WTC11 (cell line): ENCODE measurements around the gene CLTRN. TPM values are rescaled to one million over a fixed set of nuclear protein-coding genes. Genes with fewer than 3 reads are reported as not detected.

ENCODE experiments used
- ATAC-seq: fragments of 200-7000 bp; cut with Tn5 transposase; 2 replicates; pipeline ENCODE4 v1.10.0; 2021; ENCODE audit warnings: mild to moderate bottlenecking, moderate library complexity
- CTCF ChIA-PET: fragments of 300-600 bp; sonication (Branson Sonifier 250); formaldehyde crosslinking; loops from one replicate; lab custom pipeline; 2021; ENCODE audit warnings: antibody characterized with exemption; lab: Charles Lee
- POLR2A ChIA-PET: fragments of 350-600 bp; sonication (Branson Sonifier 250); formaldehyde crosslinking; loops from one replicate; lab custom pipeline; 2021; ENCODE audit warnings: antibody characterized with exemption; lab: Charles Lee
- DNase-seq: peaks from one replicate; pipeline ENCODE4 v3.0.0; 2021; ENCODE audit warnings: low spot score
- H3K27ac Mint-ChIP-seq: 2 replicates; pipeline ENCODE4 v1.8.0; 2021; ENCODE audit warnings: mixed read lengths
- H3K27me3 Mint-ChIP-seq: 2 replicates; pipeline ENCODE4 v1.8.0; 2021; ENCODE audit warnings: low read depth, mild to moderate bottlenecking, moderate library complexity, mixed read lengths
- H3K36me3 Mint-ChIP-seq: 2 replicates; pipeline ENCODE4 v1.8.0; 2021; ENCODE audit warnings: mixed read lengths
- H3K4me1 Mint-ChIP-seq: 2 replicates; pipeline ENCODE4 v1.8.0; 2022; ENCODE audit warnings: mixed read lengths
- H3K4me3 Mint-ChIP-seq: 2 replicates; pipeline ENCODE4 v1.8.0; 2021; ENCODE audit warnings: mild to moderate bottlenecking, moderate library complexity, mixed read lengths
- H3K9me3 Mint-ChIP-seq: 2 replicates; pipeline ENCODE4 v1.8.0; 2021; ENCODE audit warnings: mixed read lengths
- ARID4B ChIP-seq: sonication (generic); formaldehyde crosslinking; IDR thresholded peaks from 2 replicates; pipeline ENCODE4 v1.8.0; 2023; ENCODE audit warnings: missing genetic modification reagents, mild to moderate bottlenecking, borderline replicate concordance
- ATF1 ChIP-seq: sonication (generic); formaldehyde crosslinking; IDR thresholded peaks from 2 replicates; pipeline ENCODE4 v1.8.1; 2023; ENCODE audit warnings: mild to moderate bottlenecking, moderate library complexity, missing genetic modification reagents
- CREM ChIP-seq: sonication (generic); formaldehyde crosslinking; IDR thresholded peaks from 2 replicates; pipeline ENCODE4 v1.8.1; 2022; ENCODE audit warnings: mild to moderate bottlenecking, missing genetic modification reagents, moderate library complexity
- EMX1 ChIP-seq: fragments of 250-450 bp; sonication (Bioruptor Pico); IDR thresholded peaks from 2 replicates; pipeline ENCODE4 v1.8.0; 2021; ENCODE audit warnings: mild to moderate bottlenecking
- ETV6 ChIP-seq: sonication (generic); formaldehyde crosslinking; IDR thresholded peaks from 2 replicates; pipeline ENCODE4 v1.8.1; 2022; ENCODE audit warnings: mild to moderate bottlenecking, missing genetic modification reagents
- HMGA2 ChIP-seq: fragments of 250-450 bp; sonication (Bioruptor Pico); IDR thresholded peaks from 2 replicates; pipeline ENCODE4 v1.4.0; 2021; ENCODE audit warnings: mild to moderate bottlenecking, moderate library complexity
- PRRX2 ChIP-seq: fragments of 250-450 bp; sonication (Bioruptor Pico); IDR thresholded peaks from 2 replicates; pipeline ENCODE4 v1.8.0; 2021; ENCODE audit warnings: mild to moderate bottlenecking
- SOX15 ChIP-seq: fragments of 250-450 bp; sonication (Bioruptor Pico); IDR thresholded peaks from 2 replicates; pipeline ENCODE4 v1.9.0; 2021; ENCODE audit warnings: mild to moderate bottlenecking
- ZBTB21 ChIP-seq: sonication (generic); formaldehyde crosslinking; IDR thresholded peaks from 2 replicates; pipeline ENCODE4 v1.8.1; 2023; ENCODE audit warnings: mild to moderate bottlenecking, missing genetic modification reagents, borderline replicate concordance
- ZNF512 ChIP-seq: sonication (generic); formaldehyde crosslinking; IDR thresholded peaks from 2 replicates; pipeline ENCODE4 v1.8.1; 2022; ENCODE audit warnings: missing genetic modification reagents, borderline replicate concordance
- total RNA-seq: library from RNA; stranded (reverse); gene quantifications from 3 replicates; pipeline ENCODE4 v1.2.3, GENCODE V29; 2021
- TF ChIP-seq, protein P1 (sequence below): sonication (generic); formaldehyde crosslinking; IDR thresholded peaks from 2 replicates; pipeline ENCODE4 v1.8.1; 2022; ENCODE audit warnings: mild to moderate bottlenecking, missing genetic modification reagents, moderate library complexity, borderline replicate concordance
- TF ChIP-seq, protein P2 (sequence below): sonication (generic); formaldehyde crosslinking; IDR thresholded peaks from 2 replicates; pipeline ENCODE4 v1.8.1; 2023; ENCODE audit warnings: mild to moderate bottlenecking, moderate library complexity, missing genetic modification reagents
- TF ChIP-seq, protein P3 (sequence below): sonication (generic); formaldehyde crosslinking; IDR thresholded peaks from 2 replicates; pipeline ENCODE4 v1.8.1; 2023; ENCODE audit warnings: mild to moderate bottlenecking, missing genetic modification reagents, moderate library complexity
- TF ChIP-seq, protein P4 (sequence below): fragments of 250-450 bp; sonication (Bioruptor Pico); IDR thresholded peaks from 2 replicates; pipeline ENCODE4 v1.8.0; 2021; ENCODE audit warnings: mild to moderate bottlenecking

The CLTRN gene
- total RNA-seq, 1 experiment from 2014 or later, result 1.4 TPM

GRCh38 chrX:15579778-15580747 is 84.5 kb downstream of the CLTRN start:
- Mint-ChIP-seq H3K27me3 (no peaks in the 10 kb centered on the region), H3K27ac (peak overlapping the region; percentile 27), H3K4me3 (no peak overlapping the region), H3K9me3 (peaks cover 4% of the 10 kb centered on the region), H3K36me3 (no peaks in the 10 kb centered on the region), H3K4me1 (peaks cover 24% of the 10 kb centered on the region)
- ChIA-PET CTCF (interaction anchor here (0.7 kb wide), 1 partner anchor 12 kb away, joined by 4 read pairs; no protein-coding TSS in a partner anchor), POLR2A (no interaction called here)
- DNase-seq, result no peak
- TF ChIP-seq ARID4B (CRISPR knock-in tag) (no peak), ZBTB21 (CRISPR knock-in tag) (no peak), ATF1 (CRISPR knock-in tag) (no peak), ETV6 (no peak), ZNF512 (no peak), CREM (CRISPR knock-in tag) (no peak), HMGA2 (CRISPR knock-in tag) (no peak), SOX15 (CRISPR knock-in tag) (no peak), PRRX2 (no peak), EMX1 (CRISPR knock-in tag) (no peak)
- TF ChIP-seq, protein P1, sequence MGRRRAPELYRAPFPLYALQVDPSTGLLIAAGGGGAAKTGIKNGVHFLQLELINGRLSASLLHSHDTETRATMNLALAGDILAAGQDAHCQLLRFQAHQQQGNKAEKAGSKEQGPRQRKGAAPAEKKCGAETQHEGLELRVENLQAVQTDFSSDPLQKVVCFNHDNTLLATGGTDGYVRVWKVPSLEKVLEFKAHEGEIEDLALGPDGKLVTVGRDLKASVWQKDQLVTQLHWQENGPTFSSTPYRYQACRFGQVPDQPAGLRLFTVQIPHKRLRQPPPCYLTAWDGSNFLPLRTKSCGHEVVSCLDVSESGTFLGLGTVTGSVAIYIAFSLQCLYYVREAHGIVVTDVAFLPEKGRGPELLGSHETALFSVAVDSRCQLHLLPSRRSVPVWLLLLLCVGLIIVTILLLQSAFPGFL, result no peak
- TF ChIP-seq, protein P2, sequence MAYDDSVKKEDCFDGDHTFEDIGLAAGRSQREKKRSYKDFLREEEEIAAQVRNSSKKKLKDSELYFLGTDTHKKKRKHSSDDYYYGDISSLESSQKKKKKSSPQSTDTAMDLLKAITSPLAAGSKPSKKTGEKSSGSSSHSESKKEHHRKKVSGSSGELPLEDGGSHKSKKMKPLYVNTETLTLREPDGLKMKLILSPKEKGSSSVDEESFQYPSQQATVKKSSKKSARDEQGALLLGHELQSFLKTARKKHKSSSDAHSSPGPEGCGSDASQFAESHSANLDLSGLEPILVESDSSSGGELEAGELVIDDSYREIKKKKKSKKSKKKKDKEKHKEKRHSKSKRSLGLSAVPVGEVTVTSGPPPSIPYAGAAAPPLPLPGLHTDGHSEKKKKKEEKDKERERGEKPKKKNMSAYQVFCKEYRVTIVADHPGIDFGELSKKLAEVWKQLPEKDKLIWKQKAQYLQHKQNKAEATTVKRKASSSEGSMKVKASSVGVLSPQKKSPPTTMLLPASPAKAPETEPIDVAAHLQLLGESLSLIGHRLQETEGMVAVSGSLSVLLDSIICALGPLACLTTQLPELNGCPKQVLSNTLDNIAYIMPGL (CRISPR knock-in tag), result no peak
- TF ChIP-seq, protein P3, sequence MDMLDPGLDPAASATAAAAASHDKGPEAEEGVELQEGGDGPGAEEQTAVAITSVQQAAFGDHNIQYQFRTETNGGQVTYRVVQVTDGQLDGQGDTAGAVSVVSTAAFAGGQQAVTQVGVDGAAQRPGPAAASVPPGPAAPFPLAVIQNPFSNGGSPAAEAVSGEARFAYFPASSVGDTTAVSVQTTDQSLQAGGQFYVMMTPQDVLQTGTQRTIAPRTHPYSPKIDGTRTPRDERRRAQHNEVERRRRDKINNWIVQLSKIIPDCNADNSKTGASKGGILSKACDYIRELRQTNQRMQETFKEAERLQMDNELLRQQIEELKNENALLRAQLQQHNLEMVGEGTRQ (CRISPR knock-in tag), result no peak
- TF ChIP-seq, protein P4, sequence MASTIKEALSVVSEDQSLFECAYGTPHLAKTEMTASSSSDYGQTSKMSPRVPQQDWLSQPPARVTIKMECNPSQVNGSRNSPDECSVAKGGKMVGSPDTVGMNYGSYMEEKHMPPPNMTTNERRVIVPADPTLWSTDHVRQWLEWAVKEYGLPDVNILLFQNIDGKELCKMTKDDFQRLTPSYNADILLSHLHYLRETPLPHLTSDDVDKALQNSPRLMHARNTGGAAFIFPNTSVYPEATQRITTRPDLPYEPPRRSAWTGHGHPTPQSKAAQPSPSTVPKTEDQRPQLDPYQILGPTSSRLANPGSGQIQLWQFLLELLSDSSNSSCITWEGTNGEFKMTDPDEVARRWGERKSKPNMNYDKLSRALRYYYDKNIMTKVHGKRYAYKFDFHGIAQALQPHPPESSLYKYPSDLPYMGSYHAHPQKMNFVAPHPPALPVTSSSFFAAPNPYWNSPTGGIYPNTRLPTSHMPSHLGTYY, result no peak
- ATAC-seq, result peak; percentile 71

Other genes starting within 250 kb of the CLTRN start
- gene PIR, start 171.5 kb downstream of the CLTRN start, total RNA-seq, result 17.1 to 21.0 TPM (median 19.9 TPM) in 3 replicates
- gene BMX, start 164.0 kb downstream of the CLTRN start, total RNA-seq, result not detected in 3 replicates
- gene ACE2, start 63.8 kb downstream of the CLTRN start, total RNA-seq, result 0.16 TPM in 1 of 3 replicates, not detected in the others
- 7.3 to 9.0 TPM (median 7.9 TPM) in 3 replicates for gene CA5B, start 73.5 kb upstream of the CLTRN start, total RNA-seq
- gene ZRSR2, start 125.7 kb upstream of the CLTRN start, total RNA-seq, result 7.0 to 8.9 TPM (median 8.6 TPM) in 3 replicates
- gene AP1S2, start 190.0 kb upstream of the CLTRN start, total RNA-seq, result 164 to 184 TPM (median 171 TPM) in 3 replicates